MM.1S (cell line): ENCODE measurements around the gene DCAF15.

ENCODE experiments used
- DNase-seq: peaks from one replicate; pipeline ENCODE4 v3.0.0-alpha.2; 2015
- H2AFZ ChIP-seq: fragments of 300-600 bp; sonication (generic); 2 replicates; pipeline ENCODE4 v1.6.0; 2016; ENCODE audit warnings: antibody characterized with exemption, low read length
- H3F3A ChIP-seq: fragments of 300-600 bp; sonication (generic); 2 replicates; pipeline ENCODE4 v1.6.1; 2016; ENCODE audit warnings: mild to moderate bottlenecking, antibody characterized with exemption, low read length, moderate library complexity, mixed read lengths; ENCODE audit not compliant: insufficient read depth
- H3K27ac ChIP-seq: fragments of 300-600 bp; sonication (generic); 2 replicates; pipeline ENCODE4 v1.5.1; 2016; ENCODE audit warnings: mild to moderate bottlenecking, low read length
- H3K27me3 ChIP-seq: fragments of 300-600 bp; sonication (generic); replicated peaks from 2 replicates; pipeline ENCODE4 v1.6.0; 2016; ENCODE audit warnings: low read length; ENCODE audit not compliant: insufficient read depth
- H3K36me3 ChIP-seq: fragments of 300-600 bp; sonication (generic); replicated peaks from 2 replicates; pipeline ENCODE4 v1.6.1; 2016; ENCODE audit warnings: mild to moderate bottlenecking, low read length, mixed read lengths; ENCODE audit not compliant: insufficient read depth
- H3K4me1 ChIP-seq: fragments of 300-600 bp; sonication (generic); 2 replicates; pipeline ENCODE4 v1.6.1; 2016; ENCODE audit warnings: low read length, mixed read lengths
- H3K4me2 ChIP-seq: fragments of 300-600 bp; sonication (generic); 2 replicates; pipeline ENCODE4 v1.6.0; 2016; ENCODE audit warnings: low read depth, low read length
- H3K4me3 ChIP-seq: fragments of 300-600 bp; sonication (generic); 2 replicates; pipeline ENCODE4 v1.5.1; 2016; ENCODE audit warnings: low read length, mixed read lengths
- H3K79me2 ChIP-seq: fragments of 300-600 bp; sonication (generic); 2 replicates; pipeline ENCODE4 v1.6.1; 2016; ENCODE audit warnings: mixed run types, low read length, mixed read lengths
- H3K9ac ChIP-seq: fragments of 300-600 bp; sonication (generic); 2 replicates; pipeline ENCODE4 v1.6.1; 2016; ENCODE audit warnings: low read length, mixed read lengths
- H3K9me2 ChIP-seq: fragments of 300-600 bp; sonication (generic); replicated peaks from 2 replicates; pipeline ENCODE4 v1.6.1; 2016; ENCODE audit warnings: mild to moderate bottlenecking, low read length, mixed read lengths; ENCODE audit not compliant: insufficient read depth
- H3K9me3 ChIP-seq: fragments of 300-600 bp; sonication (generic); replicated peaks from 2 replicates; pipeline ENCODE4 v1.6.1; 2016; ENCODE audit warnings: mild to moderate bottlenecking, low read length, mixed read lengths; ENCODE audit not compliant: insufficient read depth
- H4K20me1 ChIP-seq: fragments of 300-600 bp; sonication (generic); 2 replicates; pipeline ENCODE4 v1.6.1; 2016; ENCODE audit warnings: mild to moderate bottlenecking, low read length, moderate library complexity, mixed read lengths; ENCODE audit not compliant: insufficient read depth
- EZH2 ChIP-seq: fragments of 300-600 bp; sonication (generic); optimal IDR thresholded peaks from 2 replicates; pipeline ENCODE3; 2017; ENCODE audit warnings: low read depth, mild to moderate bottlenecking, antibody characterized with exemption, low read length, mixed read lengths
- EZH2phosphoT487 ChIP-seq: fragments of 300-600 bp; sonication (generic); IDR thresholded peaks from 2 replicates; pipeline ENCODE4 v1.6.1; 2018; ENCODE audit warnings: antibody characterized with exemption, low read length
- TF ChIP-seq, protein P1 (sequence below): fragments of 300-600 bp; sonication (generic); IDR thresholded peaks from 2 replicates; pipeline ENCODE4 v1.5.1; 2016; ENCODE audit warnings: antibody characterized with exemption, low read length, mixed read lengths

DCAF15 gene

DNA sequence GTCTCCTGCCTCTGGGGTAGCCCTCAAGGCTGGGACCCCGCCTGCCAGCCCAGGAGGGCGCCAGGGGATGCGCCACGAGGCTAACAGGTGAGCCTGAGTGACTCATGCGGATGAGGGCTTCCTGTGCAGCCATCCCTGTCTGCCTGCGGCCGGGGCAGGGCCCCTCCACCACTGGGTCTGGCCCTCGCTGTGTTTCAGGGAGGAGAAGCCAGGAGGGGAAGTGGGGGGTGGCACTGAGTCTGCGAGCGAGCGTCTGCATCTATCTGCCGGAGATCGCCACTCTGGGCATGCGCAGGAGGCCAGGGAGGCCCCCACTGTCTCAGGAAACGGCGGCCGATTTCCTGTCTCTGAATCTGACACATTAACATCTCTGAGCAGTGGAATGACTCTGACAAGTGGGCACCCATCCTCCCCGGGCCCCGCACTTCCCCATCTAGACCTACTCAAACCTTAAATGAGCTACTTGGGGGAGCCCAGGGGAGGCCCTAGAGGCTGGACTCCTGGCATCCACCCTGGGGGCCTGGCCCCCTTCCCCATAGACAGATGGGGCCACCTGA is 34.1 kb downstream of the DCAF15 start:
- no peaks in the 10 kb centered on the region for H3K9me2 ChIP-seq
- peak overlapping the region; percentile 89 for H2AFZ ChIP-seq
- DNase-seq, result peak; percentile 95
- TF ChIP-seq EZH2 (no peak), EZH2phosphoT487 (no peak)
- TF ChIP-seq, protein P1, sequence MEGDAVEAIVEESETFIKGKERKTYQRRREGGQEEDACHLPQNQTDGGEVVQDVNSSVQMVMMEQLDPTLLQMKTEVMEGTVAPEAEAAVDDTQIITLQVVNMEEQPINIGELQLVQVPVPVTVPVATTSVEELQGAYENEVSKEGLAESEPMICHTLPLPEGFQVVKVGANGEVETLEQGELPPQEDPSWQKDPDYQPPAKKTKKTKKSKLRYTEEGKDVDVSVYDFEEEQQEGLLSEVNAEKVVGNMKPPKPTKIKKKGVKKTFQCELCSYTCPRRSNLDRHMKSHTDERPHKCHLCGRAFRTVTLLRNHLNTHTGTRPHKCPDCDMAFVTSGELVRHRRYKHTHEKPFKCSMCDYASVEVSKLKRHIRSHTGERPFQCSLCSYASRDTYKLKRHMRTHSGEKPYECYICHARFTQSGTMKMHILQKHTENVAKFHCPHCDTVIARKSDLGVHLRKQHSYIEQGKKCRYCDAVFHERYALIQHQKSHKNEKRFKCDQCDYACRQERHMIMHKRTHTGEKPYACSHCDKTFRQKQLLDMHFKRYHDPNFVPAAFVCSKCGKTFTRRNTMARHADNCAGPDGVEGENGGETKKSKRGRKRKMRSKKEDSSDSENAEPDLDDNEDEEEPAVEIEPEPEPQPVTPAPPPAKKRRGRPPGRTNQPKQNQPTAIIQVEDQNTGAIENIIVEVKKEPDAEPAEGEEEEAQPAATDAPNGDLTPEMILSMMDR, result no peak
- no peaks in the 10 kb centered on the region for H3K36me3 ChIP-seq
- H3K4me2 ChIP-seq, result peak overlapping the region; percentile 95
- H3K9ac ChIP-seq, result peak overlapping the region; percentile 81
- H4K20me1 ChIP-seq, result no peaks in the 10 kb centered on the region
- H3K27ac ChIP-seq, result peak overlapping the region; percentile 90
- H3F3A ChIP-seq, result peaks cover 18% of the 10 kb centered on the region
- no peaks in the 10 kb centered on the region for H3K9me3 ChIP-seq
- H3K27me3 ChIP-seq, result no peaks in the 10 kb centered on the region
- peak overlapping the region; percentile 55 for H3K4me3 ChIP-seq
- peaks cover 22% of the 10 kb centered on the region for H3K4me1 ChIP-seq
- H3K79me2 ChIP-seq, result no peaks in the 10 kb centered on the region

DNA sequence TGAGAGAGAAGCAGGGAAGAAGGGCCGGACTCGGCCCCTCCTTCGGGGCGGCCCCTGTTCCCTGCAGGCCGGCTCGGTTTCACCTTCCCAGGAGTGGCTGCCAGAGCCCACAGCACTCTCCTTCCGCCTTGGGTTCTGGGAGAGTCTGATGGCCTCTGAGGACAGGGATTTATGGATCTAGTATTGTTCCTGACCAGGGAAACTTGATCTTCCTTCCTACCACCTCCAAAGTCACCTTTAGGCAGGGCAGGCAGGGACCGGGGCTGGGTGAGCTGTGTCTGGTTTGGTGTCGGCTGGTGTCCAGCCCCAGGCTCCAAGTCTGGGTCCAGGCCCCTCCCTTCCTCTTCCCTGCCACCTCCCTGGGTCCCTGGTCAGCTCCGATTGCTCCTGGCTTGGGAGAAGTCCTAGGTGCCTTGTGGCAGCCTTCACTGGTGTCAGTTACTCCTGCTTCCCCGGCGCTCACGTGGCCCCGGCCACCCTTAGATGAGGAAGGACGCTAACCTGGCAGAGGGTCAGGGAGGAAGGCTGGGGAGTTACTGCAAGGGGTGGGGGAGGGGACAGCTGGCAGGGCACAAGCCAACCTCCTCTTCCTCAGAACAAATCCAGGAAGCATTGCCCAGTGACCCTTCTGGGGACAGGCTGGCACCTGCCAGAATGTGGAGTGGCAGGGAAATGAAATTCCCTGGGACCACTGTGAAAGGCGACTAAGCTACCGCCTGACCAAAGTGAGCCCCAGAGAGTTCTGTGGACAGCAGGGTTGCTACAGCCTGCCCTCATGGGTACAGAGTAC is 35.0 kb downstream of the DCAF15 start:
- Histone ChIP-seq H3K27ac (peak overlapping the region; percentile 90), H3K36me3 (no peaks in the 10 kb centered on the region), H3F3A (peaks cover 18% of the 10 kb centered on the region), H3K4me2 (peak overlapping the region; percentile 95), H3K79me2 (no peaks in the 10 kb centered on the region), H3K9me2 (no peaks in the 10 kb centered on the region), H3K9ac (peak overlapping the region; percentile 81), H3K4me1 (peaks cover 22% of the 10 kb centered on the region), H3K4me3 (peak overlapping the region; percentile 55), H2AFZ (peak overlapping the region; percentile 89), H3K9me3 (no peaks in the 10 kb centered on the region), H3K27me3 (no peaks in the 10 kb centered on the region), H4K20me1 (no peaks in the 10 kb centered on the region)
- no peak for DNase-seq
- TF ChIP-seq, protein P1, result no peak
- TF ChIP-seq EZH2 (no peak), EZH2phosphoT487 (no peak)

DNA sequence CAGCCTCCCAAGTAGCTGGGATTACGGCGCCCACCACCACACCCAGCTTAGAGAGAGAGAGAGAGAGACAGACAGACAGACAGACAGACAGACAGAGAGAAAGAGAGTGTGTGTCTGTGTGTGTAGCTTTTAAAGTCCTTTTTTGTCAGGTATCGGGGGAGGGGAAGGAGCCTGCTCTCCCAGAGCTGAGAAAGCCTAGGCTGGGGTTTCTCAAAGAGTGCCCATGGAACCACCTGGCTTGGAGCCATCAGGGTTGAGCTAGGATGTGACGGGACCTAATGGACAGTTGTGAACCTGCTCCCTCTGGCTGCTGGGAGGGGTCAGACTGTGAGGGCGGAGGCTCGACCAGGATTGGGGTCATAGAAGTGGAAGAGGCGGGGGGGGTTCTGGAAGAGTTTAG is 37.2 kb downstream of the DCAF15 start:
- H3K79me2 ChIP-seq, result no peaks in the 10 kb centered on the region
- H3K9me3 ChIP-seq, result no peaks in the 10 kb centered on the region
- no peak overlapping the region for H2AFZ ChIP-seq
- no peak overlapping the region for H3K9ac ChIP-seq
- H3K36me3 ChIP-seq, result no peaks in the 10 kb centered on the region
- TF ChIP-seq EZH2phosphoT487, result no peak
- TF ChIP-seq, protein P1, result no peak
- TF ChIP-seq EZH2, result no peak
- no peak overlapping the region for H3K4me3 ChIP-seq
- H3K27ac ChIP-seq, result no peak overlapping the region
- H4K20me1 ChIP-seq, result no peaks in the 10 kb centered on the region
- H3K9me2 ChIP-seq, result no peaks in the 10 kb centered on the region
- H3K27me3 ChIP-seq, result no peaks in the 10 kb centered on the region
- peaks cover 22% of the 10 kb centered on the region for H3K4me1 ChIP-seq
- no peak for DNase-seq
- no peak overlapping the region for H3K4me2 ChIP-seq
- H3F3A ChIP-seq, result peaks cover 18% of the 10 kb centered on the region
